22Rv1 (cell line): ENCODE measurements around the gene KRT6B.

Experiments
- CTCF ChIP-seq: fragments of 450-650 bp; IDR thresholded peaks from 2 replicates; pipeline ENCODE4 v1.5.1; 2017; ENCODE audit warnings: mild to moderate bottlenecking
- ZFX ChIP-seq: fragments of 450-650 bp; IDR thresholded peaks from 2 replicates; pipeline ENCODE4 v1.6.1; 2017; ENCODE audit warnings: antibody characterized with exemption, borderline replicate concordance

GRCh38 chr12:52407918-52408317 lies 44.0 kb downstream of the KRT6B start:
- TF ChIP-seq CTCF, result no peak
- no peak for TF ChIP-seq ZFX
